Skeletal muscle satellite cell (primary cell): Measurements from ENCODE around the gene RRBP1.

Experiments
- H3K27me3 ChIP-seq: 2 replicates; pipeline ENCODE4 v1.7.0; 2013; ENCODE audit warnings: low read length; ENCODE audit not compliant: control insufficient read depth, insufficient read depth
- H3K36me3 ChIP-seq: 2 replicates; pipeline ENCODE4 v1.7.0; 2013; ENCODE audit warnings: mild to moderate bottlenecking, control low read depth, low read length; ENCODE audit not compliant: insufficient read depth
- H3K4me1 ChIP-seq: 2 replicates; pipeline ENCODE4 v1.7.0; 2013; ENCODE audit warnings: low read length; ENCODE audit not compliant: control insufficient read depth, insufficient read depth
- H3K4me2 ChIP-seq: 2 replicates; pipeline ENCODE4 v1.7.0; 2013; ENCODE audit warnings: mild to moderate bottlenecking, low read length
- H3K4me3 ChIP-seq: 2 replicates; pipeline ENCODE4 v1.7.0; 2013; ENCODE audit warnings: low read length
- H3K9ac ChIP-seq: 2 replicates; pipeline ENCODE4 v1.7.0; 2013; ENCODE audit warnings: mild to moderate bottlenecking, low read depth, low read length, moderate library complexity
- H3K9me3 ChIP-seq: replicated peaks from 2 replicates; pipeline ENCODE4 v1.7.0; 2013; ENCODE audit warnings: mild to moderate bottlenecking, control low read depth, low read length

Gene RRBP1

DNA sequence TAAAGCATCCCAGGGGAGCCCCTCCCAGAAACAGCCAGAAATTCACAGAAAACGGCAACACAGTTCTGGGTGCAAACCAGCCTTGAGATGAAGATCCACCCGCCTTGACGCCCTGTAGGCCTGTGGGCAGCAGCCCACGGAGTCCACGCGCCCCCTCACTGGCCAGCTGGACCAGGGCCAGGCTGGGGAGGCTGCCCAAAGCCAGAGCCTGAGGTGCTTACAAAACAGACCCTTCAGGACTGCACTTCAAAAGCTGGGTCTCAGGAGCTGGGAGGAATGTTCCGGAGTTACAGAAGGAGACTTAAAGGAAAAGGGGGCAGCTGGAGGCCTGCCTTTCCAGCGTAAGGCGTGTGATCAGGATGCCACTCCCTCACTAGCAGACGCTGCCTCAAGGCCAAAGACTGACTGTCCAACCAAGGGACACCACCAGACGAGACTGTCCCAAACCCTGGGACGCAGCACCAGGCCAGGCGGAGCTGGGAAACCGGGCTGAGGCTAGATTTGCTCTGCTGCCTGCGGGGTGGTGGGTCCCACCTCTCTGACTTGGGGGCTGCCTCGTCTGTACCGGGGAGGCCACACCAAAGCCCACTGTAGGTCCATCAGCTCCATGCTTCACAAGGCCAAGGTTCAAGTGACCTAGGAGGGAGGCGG, 48.1 kb downstream of the RRBP1 start:
- Histone ChIP-seq H3K4me2 (no peak overlapping the region), H3K9me3 (no peaks in the 10 kb centered on the region), H3K4me3 (no peak overlapping the region), H3K4me1 (peaks cover 17% of the 10 kb centered on the region), H3K36me3 (peaks cover 96% of the 10 kb centered on the region), H3K27me3 (no peaks in the 10 kb centered on the region), H3K9ac (no peak overlapping the region)

DNA sequence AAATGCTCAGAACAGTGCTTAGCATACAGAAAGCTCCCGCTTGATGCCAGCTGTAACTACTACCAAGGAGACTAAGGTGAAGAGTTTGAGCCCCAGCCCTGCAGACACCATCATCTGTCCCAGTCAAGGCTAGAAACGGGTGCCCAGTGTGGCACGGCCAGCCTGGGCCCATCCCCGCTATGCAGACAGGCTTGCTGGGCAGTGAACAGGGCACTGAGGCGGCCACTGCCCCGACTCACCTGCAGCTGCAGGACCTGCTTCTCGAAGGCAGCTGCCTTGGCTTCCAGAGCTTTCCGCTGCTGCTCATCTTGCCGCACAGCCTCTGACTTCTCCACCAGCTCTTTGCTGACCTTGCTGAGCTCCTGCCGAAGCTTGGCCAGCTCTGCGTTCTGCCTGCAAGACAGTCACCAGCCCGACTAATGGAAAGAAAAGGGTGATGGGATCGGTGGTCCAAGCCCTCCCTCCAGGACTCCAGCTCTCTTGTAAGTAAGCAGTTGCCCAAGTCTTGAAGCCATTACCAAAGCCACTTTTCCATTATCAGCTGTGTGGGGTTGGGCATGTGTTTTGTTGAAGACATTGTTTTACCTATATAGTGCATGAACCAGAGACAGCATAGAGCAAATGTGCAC, 48.7 kb downstream of the RRBP1 start:
- peaks cover 17% of the 10 kb centered on the region for H3K4me1 ChIP-seq
- H3K36me3 ChIP-seq, result peaks cover 98% of the 10 kb centered on the region
- H3K9me3 ChIP-seq, result no peaks in the 10 kb centered on the region
- no peak overlapping the region for H3K4me2 ChIP-seq
- H3K27me3 ChIP-seq, result no peaks in the 10 kb centered on the region
- no peak overlapping the region for H3K4me3 ChIP-seq
- no peak overlapping the region for H3K9ac ChIP-seq

DNA sequence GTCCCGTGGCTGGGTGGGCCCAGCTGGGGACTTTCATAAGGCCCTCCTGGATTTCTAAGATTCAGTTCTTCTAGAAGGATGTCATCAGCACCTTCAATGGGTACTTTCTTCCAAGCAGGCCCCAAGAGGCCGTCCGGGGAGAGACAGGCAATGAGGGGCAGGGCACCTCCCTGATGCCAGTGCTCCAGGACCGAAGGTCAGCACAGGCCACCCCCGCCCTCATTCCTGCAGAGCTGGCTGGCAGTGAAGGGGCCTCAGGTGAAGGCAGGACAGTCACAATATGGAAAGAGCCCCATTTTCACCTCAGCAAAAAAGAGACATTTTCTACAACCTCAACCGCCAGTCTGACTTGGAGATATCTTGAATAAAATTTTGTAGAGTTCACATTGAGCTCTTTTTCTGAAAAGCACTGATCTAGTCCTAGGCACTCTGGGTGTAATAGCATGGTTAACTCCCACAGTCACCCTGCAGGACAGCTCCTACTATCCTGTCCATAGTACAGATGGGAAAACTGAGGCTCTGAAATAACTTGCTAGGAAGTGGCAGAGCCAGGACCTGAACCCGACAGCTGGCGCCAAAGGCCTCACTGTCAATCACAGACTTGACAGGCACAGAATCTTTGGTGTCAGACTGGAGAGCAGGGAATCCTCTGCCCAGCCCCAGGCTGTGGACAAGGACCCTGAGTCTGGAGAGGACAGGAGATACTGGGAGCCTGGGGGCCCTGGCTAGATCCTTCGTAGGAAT, 50.3 kb downstream of the RRBP1 start:
- peaks cover 99% of the 10 kb centered on the region for H3K36me3 ChIP-seq
- no peaks in the 10 kb centered on the region for H3K9me3 ChIP-seq
- no peaks in the 10 kb centered on the region for H3K27me3 ChIP-seq
- no peak overlapping the region for H3K4me2 ChIP-seq
- no peak overlapping the region for H3K9ac ChIP-seq
- peaks cover 15% of the 10 kb centered on the region for H3K4me1 ChIP-seq
- H3K4me3 ChIP-seq, result no peak overlapping the region

DNA sequence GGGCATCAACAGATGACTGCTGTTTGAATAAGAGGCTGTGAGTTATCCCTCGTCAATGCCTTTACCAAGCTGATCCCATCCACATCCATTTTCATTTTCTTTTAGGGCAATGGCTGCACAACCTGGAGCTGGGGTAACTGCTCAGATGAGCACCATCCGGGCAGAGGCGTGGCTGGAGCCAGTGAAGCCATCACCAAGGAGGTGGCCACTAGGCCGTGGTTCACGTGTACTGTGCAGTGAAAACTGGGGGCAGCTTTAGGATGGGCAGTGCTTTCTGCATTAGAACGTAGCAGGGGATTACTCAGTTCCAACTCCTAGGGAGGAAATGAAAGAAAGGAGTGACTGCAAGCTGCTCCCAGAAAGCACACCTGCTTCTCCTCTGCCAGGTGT, 51.2 kb downstream of the RRBP1 start:
- peaks cover 5% of the 10 kb centered on the region for H3K4me1 ChIP-seq
- H3K9ac ChIP-seq, result no peak overlapping the region
- no peaks in the 10 kb centered on the region for H3K9me3 ChIP-seq
- no peak overlapping the region for H3K4me3 ChIP-seq
- H3K4me2 ChIP-seq, result no peak overlapping the region
- peaks cover 99% of the 10 kb centered on the region for H3K36me3 ChIP-seq
- no peaks in the 10 kb centered on the region for H3K27me3 ChIP-seq

DNA sequence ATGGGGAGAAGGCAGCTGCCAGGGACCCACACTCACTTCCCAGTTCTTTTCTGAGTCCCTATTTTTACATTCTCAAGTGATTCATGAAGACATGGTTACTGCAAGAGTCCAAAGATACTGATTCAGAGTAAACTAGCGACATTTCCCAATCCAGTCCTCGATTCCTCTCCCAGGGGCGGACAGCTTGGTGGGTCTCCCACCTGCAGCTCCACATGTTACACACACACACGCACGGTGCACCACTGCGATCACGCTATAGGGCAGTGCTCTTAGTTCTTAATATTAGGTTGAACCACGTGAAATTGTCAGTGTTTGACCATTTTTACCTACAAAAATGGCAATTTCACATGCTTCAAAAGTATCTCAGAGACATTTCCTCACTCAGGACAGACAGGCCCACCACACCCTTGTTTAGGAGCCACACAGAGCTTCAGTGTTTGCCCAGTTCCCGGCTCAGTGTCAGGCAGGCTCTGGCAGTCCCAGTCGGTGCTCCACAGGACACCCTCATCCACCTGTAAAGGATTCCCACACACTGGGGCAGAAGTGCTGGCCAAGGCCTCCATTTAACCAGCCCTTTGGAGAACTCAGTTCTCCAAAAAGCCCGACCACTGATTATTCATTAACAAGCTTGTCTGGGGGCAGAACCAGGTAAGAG, 51.8 kb downstream of the RRBP1 start:
- H3K27me3 ChIP-seq, result no peaks in the 10 kb centered on the region
- no peak overlapping the region for H3K9ac ChIP-seq
- peaks cover 99% of the 10 kb centered on the region for H3K36me3 ChIP-seq
- no peak overlapping the region for H3K4me2 ChIP-seq
- no peak overlapping the region for H3K4me3 ChIP-seq
- no peaks in the 10 kb centered on the region for H3K9me3 ChIP-seq
- peaks cover under 1% of the 10 kb centered on the region for H3K4me1 ChIP-seq

DNA sequence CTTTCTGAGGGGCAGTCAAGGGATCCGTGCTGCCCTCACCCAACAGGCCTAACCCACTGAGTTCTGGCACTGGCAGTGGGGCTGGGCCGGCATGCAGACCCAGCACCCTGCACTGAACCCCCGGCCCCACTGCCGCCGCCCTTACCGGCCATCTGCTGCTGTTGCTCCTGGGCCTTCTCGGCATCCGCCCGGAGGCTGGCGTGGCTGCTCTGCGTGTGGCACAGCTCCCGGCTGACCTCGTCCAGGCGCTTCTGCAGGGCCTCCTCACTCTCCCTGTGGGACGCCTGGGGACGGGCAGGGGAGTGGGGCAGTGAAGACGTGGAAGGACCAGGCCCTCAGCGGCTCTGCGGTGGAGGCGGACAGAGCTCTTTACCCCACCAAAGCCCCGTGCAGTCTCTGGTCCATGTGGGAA, 52.4 kb downstream of the RRBP1 start:
- H3K4me2 ChIP-seq, result no peak overlapping the region
- H3K36me3 ChIP-seq, result peaks cover 99% of the 10 kb centered on the region
- no peaks in the 10 kb centered on the region for H3K9me3 ChIP-seq
- no peaks in the 10 kb centered on the region for H3K4me1 ChIP-seq
- no peaks in the 10 kb centered on the region for H3K27me3 ChIP-seq
- H3K9ac ChIP-seq, result no peak overlapping the region
- H3K4me3 ChIP-seq, result no peak overlapping the region

DNA sequence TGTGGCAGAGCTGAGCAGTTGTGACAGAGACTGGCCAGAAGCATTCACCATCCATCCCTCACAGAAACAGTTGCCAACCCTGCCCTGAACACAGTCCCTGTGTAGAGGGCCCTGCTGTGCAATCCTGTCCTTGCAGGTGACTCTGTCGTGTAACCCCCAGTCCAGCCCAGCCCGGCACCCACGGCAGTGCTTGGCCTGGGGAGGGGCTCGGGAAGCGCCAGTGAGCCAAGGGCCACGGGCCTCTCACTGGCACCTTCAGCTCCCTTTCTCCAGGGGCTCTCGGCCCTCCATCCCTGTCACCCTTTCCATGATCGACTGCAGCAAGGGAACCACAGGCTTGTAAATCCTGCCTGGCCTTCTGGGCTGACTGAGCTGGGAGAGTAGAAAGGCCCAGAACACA, 53.0 kb downstream of the RRBP1 start:
- H3K4me1 ChIP-seq, result no peaks in the 10 kb centered on the region
- H3K36me3 ChIP-seq, result peaks cover 99% of the 10 kb centered on the region
- no peaks in the 10 kb centered on the region for H3K9me3 ChIP-seq
- no peak overlapping the region for H3K4me3 ChIP-seq
- H3K4me2 ChIP-seq, result no peak overlapping the region
- no peak overlapping the region for H3K9ac ChIP-seq
- no peaks in the 10 kb centered on the region for H3K27me3 ChIP-seq

DNA sequence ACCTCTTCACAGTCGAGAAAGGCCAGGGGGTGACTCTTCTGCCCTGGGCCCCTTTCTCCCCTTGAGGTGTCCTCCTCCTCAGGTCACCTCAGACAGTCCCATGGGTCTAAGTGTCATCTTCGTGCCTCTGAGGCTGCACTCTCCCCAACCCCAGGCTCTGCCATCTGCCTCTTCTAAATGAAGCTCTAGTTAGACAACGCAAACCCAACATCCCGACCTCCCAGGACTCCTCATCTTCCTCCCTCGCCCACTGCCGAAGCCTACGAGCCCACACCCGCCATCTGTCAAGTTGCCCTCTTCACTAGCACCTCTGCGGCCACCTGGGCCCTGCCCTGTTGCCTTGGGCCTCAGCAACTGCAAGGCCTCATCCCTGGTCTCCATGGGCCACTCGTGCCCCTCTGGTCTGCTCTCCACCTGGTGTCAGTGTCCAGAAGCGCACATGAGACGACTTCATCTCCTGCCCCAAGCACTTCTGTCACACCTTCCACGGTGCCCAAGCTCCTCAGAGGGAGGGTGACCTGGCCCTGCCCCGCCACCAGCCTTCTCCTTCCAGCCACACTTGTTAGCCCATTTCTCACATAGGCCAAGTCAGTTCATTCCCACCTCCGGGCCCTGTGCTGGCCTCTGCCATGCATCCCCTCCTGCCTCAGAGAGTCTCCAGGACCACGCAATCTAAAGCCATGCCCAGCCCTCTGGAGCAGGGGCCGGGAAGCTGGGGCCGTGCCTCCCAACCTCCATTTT, 53.8 kb downstream of the RRBP1 start:
- Histone ChIP-seq H3K36me3 (peaks cover 99% of the 10 kb centered on the region), H3K9ac (no peak overlapping the region)

DNA sequence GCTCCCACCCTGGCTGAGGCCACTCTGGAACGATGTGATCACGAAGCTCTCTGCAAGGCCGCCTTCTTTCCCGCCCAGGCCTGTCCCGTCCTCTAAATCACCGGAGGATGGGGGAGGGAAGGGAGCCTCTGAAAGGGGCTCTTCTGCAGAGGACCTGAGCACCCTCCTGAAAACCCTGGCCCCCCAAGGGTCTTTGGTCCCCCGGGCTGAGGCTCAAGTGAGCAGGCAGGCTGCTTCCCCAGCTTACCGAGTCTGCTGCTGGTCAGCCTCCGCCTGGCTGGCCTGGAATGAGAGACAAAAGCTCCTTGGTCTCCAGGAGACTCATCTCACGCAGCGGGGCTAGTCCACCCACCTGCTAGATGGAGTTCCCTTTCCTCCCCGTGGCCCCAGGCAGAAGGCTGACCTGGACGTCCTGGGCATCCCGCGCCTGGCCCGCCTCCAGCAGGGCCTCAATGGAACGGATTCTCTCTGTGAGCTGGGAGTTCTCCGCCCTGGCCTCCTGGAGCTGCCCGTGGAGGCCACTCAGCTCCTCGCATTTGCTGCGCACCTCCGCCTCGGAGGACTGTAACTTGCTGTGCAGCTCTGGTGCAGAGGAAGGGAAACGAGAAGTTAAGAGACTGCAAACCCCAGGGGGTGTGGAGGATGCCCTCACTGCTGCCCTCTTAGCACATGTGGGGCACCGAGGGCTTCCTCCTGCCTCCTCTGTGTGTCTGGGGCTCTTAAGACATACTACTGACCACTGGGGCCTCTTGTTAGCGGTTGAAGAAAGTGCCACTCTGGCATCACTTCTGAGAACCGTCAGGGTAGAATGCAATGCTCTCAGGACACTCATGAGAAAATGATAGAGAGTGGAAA, 54.7 kb downstream of the RRBP1 start:
- no peaks in the 10 kb centered on the region for H3K4me1 ChIP-seq
- H3K9ac ChIP-seq, result no peak overlapping the region
- H3K27me3 ChIP-seq, result no peaks in the 10 kb centered on the region
- no peaks in the 10 kb centered on the region for H3K9me3 ChIP-seq
- no peak overlapping the region for H3K4me3 ChIP-seq
- no peak overlapping the region for H3K4me2 ChIP-seq
- peaks cover 99% of the 10 kb centered on the region for H3K36me3 ChIP-seq

More for the DNA sequence above, 53.8 kb downstream of the RRBP1 start:
- no peaks in the 10 kb centered on the region for H3K9me3 ChIP-seq
- no peak overlapping the region for H3K4me2 ChIP-seq
- no peak overlapping the region for H3K4me3 ChIP-seq
- H3K4me1 ChIP-seq, result no peaks in the 10 kb centered on the region
- no peaks in the 10 kb centered on the region for H3K27me3 ChIP-seq

DNA sequence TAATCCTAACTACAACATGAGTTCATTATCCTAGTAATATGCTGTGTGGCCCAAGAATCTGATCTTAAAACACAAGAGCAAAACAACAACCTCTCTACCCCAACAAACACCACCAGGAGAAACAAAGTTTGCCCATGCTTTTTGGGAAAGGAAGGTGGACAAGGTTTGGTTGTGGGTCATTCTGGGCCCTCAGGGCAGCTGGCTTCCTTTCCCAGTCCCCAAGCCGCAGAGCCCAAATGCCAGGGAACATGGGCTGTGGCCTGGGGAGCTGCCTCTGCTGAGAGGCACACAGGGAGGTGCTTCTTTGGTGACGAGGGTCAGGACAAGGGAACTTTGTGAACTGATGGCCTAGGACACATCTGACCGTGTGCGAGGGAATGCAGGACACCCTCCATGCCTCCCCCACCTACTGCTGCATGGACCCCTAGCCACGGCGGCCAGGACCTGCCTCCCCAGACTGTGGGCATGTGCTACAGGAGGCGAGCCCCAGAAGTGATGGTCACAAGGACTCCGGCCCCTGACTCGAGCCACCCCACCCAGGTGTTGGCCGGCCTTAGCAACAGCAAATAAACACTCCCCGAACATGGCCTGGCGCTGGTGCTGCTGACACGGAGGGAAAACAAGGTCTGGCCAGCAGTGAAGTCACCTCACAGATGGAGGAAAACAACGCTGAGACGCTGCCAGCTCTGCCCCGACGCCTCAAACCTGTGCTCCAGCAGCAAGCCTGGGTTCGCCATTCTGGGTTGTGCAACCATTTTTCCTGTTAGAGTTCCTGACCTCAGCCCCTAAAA, 55.6 kb downstream of the RRBP1 start:
- Histone ChIP-seq H3K4me2 (no peak overlapping the region), H3K36me3 (peaks cover 99% of the 10 kb centered on the region), H3K27me3 (no peaks in the 10 kb centered on the region), H3K4me3 (no peak overlapping the region), H3K4me1 (no peaks in the 10 kb centered on the region), H3K9ac (no peak overlapping the region), H3K9me3 (no peaks in the 10 kb centered on the region)
